Thoracic aorta (tissue), 2 donors: Measurements from ENCODE around the gene GOLGA3. TPM values are rescaled to one million over a fixed set of nuclear protein-coding genes. Genes with fewer than 3 reads are reported as not detected.

Experiments
- ATAC-seq: fragments of 150-250 bp; one replicate; pipeline ENCODE4 v1.8.0; 2017; ENCODE audit warnings: low read depth; ENCODE audit not compliant: insufficient number of reproducible peaks, low FRiP score
- DNase-seq: peaks from one replicate; pipeline ENCODE4 v3.0.0-alpha.2; 2020; ENCODE audit warnings: low spot score
- H3K27ac ChIP-seq, 2 donors: fragments of 200-600 bp; sonication (generic); 1 replicate in 1 of 2; 2 replicates in 1 of 2; pipeline ENCODE4 v1.5.1; 2016; ENCODE audit warnings: mild to moderate bottlenecking in 2 of 2, moderate library complexity in 2 of 2
- H3K27me3 ChIP-seq: fragments of 200-600 bp; sonication (generic); replicated peaks from 2 replicates; pipeline ENCODE4 v1.6.0; 2016; ENCODE audit warnings: mild to moderate bottlenecking; ENCODE audit not compliant: insufficient read depth
- H3K36me3 ChIP-seq: fragments of 200-600 bp; sonication (generic); one replicate; pipeline ENCODE4 v1.5.1; 2016
- H3K4me1 ChIP-seq, 2 donors: fragments of 200-600 bp; sonication (generic); 1 replicate in 1 of 2; 2 replicates in 1 of 2; pipeline versions ENCODE4 v1.5.1 to v1.6.0; 2016; ENCODE audit warnings: low read depth in 2 of 2, mild to moderate bottlenecking in 1 of 2; ENCODE audit not compliant: control insufficient read depth in 1 of 2
- H3K4me3 ChIP-seq: fragments of 200-600 bp; sonication (generic); 2 replicates; pipeline ENCODE4 v1.5.1; 2016; ENCODE audit warnings: mild to moderate bottlenecking
- H3K9me3 ChIP-seq: fragments of 200-600 bp; sonication (generic); 2 replicates; pipeline ENCODE4 v1.5.1; 2016
- CTCF ChIP-seq: fragments of 200-600 bp; sonication (generic); IDR thresholded peaks from one replicate; pipeline ENCODE4 v1.5.1; 2019; ENCODE audit warnings: antibody characterized with exemption
- total RNA-seq, 2 donors: library from RNA; depleted of rRNA; stranded (reverse); fragments of >200 nt; gene quantifications; one replicate each; pipeline versions ENCODE4 v1.1.0 to v1.2.3, GENCODE V29; 2016

The GOLGA3 gene
- total RNA-seq, 2 donors from 2014 or later = 125 to 137 TPM

- Histone ChIP-seq H3K9me3 (no peaks in the 10 kb centered on the region), H3K4me1 (no peaks in the 10 kb centered on the region), H3K27ac (no peak overlapping the region), H3K4me3 (no peak overlapping the region), H3K27me3 (no peaks in the 10 kb centered on the region), H3K36me3 (peaks cover 79% of the 10 kb centered on the region)
- no peak for TF ChIP-seq CTCF
- DNase-seq (no peak), ATAC-seq (no peak)
Observed at GRCh38 chr12:132740652-132741051, 88.0 kb downstream of the GOLGA3 start.

GRCh38 chr12:132740313-132740646 is 88.4 kb downstream of the GOLGA3 start:
- Histone ChIP-seq H3K9me3 (no peaks in the 10 kb centered on the region), H3K27me3 (no peaks in the 10 kb centered on the region), H3K4me3 (no peak overlapping the region), H3K27ac (no peak overlapping the region), H3K4me1 (no peaks in the 10 kb centered on the region), H3K36me3 (peaks cover 79% of the 10 kb centered on the region)
- no peak for DNase-seq
- no peak for ATAC-seq
- TF ChIP-seq CTCF = no peak

GRCh38 chr12:132739600-132740312 is 88.9 kb downstream of the GOLGA3 start:
- no peak for DNase-seq
- no peaks in the 10 kb centered on the region for H3K9me3 ChIP-seq
- peaks cover 79% of the 10 kb centered on the region for H3K36me3 ChIP-seq
- H3K4me1 ChIP-seq = no peaks in the 10 kb centered on the region
- no peak for TF ChIP-seq CTCF
- H3K27ac ChIP-seq = no peak overlapping the region
- no peak for ATAC-seq
- H3K27me3 ChIP-seq = no peaks in the 10 kb centered on the region
- H3K4me3 ChIP-seq = no peak overlapping the region

GRCh38 chr12:132736913-132737312 is 91.8 kb downstream of the GOLGA3 start:
- no peak for DNase-seq
- TF ChIP-seq CTCF = no peak

GRCh38 chr12:132736378-132736777 is 92.3 kb downstream of the GOLGA3 start:
- no peaks in the 10 kb centered on the region for H3K9me3 ChIP-seq
- no peaks in the 10 kb centered on the region for H3K4me1 ChIP-seq
- no peak overlapping the region for H3K27ac ChIP-seq
- no peaks in the 10 kb centered on the region for H3K27me3 ChIP-seq
- H3K4me3 ChIP-seq = no peak overlapping the region
- ATAC-seq (no peak), DNase-seq (no peak)
- peaks cover 92% of the 10 kb centered on the region for H3K36me3 ChIP-seq
- TF ChIP-seq CTCF = no peak

More at GRCh38 chr12:132736913-132737312, 91.8 kb downstream of the GOLGA3 start:
- H3K27ac ChIP-seq = no peak overlapping the region
- H3K36me3 ChIP-seq = peaks cover 92% of the 10 kb centered on the region
- no peaks in the 10 kb centered on the region for H3K9me3 ChIP-seq
- no peaks in the 10 kb centered on the region for H3K4me1 ChIP-seq
- H3K4me3 ChIP-seq = no peak overlapping the region
- no peaks in the 10 kb centered on the region for H3K27me3 ChIP-seq
- no peak for ATAC-seq
